HepG2 (cell line): Measurements from ENCODE around the gene CRY1. TPM values are rescaled to one million over a fixed set of nuclear protein-coding genes. Genes with fewer than 3 reads are reported as not detected.

Source experiments
- ADNP ChIP-seq: sonication (generic); formaldehyde crosslinking; IDR thresholded peaks from 2 replicates; pipeline ENCODE4 v1.4.0; 2020; ENCODE audit warnings: missing genetic modification reagents
- CBX2 ChIP-seq, 2 experiments: fragments of 200-600 bp in 1 of 2; sonication (generic); formaldehyde crosslinking in 1 of 2; IDR thresholded peaks; 2 replicates each; pipeline versions ENCODE4 v1.7.0 to v1.8.1; 2018 to 2022; ENCODE audit warnings: low read depth in 2 of 2, low read length in 1 of 2, mild to moderate bottlenecking in 1 of 2, missing genetic modification reagents in 1 of 2
- GTF2F1 ChIP-seq: fragments of 150-350 bp; IDR thresholded peaks from 2 replicates; pipeline ENCODE4 v1.6.1; 2014; ENCODE audit warnings: low read length
- HES4 ChIP-seq: sonication (generic); formaldehyde crosslinking; IDR thresholded peaks from 2 replicates; pipeline ENCODE4 v1.9.0; 2021; ENCODE audit warnings: mild to moderate bottlenecking, missing genetic modification reagents, borderline replicate concordance
- HNF4A ChIP-seq: sonication (generic); formaldehyde crosslinking; IDR thresholded peaks from 2 replicates; pipeline ENCODE4 v1.4.0; 2020; ENCODE audit warnings: missing genetic modification reagents
- MYNN ChIP-seq: sonication (generic); formaldehyde crosslinking; IDR thresholded peaks from 2 replicates; pipeline ENCODE4 v1.4.0; 2020; ENCODE audit warnings: mild to moderate bottlenecking, low read depth, missing genetic modification reagents
- POLR2AphosphoS2 ChIP-seq: IDR thresholded peaks from 2 replicates; pipeline ENCODE4 v1.6.1; 2011; ENCODE audit warnings: low read depth, low read length, improper control_type of control experiment
- POLR2G ChIP-seq: fragments of 200-400 bp; formaldehyde crosslinking; IDR thresholded peaks from 2 replicates; pipeline ENCODE4 v1.6.1; 2018; ENCODE audit warnings: mild to moderate bottlenecking, low read depth, low read length, moderate library complexity
- RAD21 ChIP-seq: fragments of 450-650 bp; formaldehyde crosslinking; IDR thresholded peaks from 2 replicates; pipeline ENCODE4 v1.5.0; 2020; ENCODE audit warnings: mild to moderate bottlenecking
- SALL1 ChIP-seq: sonication (generic); formaldehyde crosslinking; IDR thresholded peaks from 2 replicates; pipeline ENCODE4 v1.8.0; 2022; ENCODE audit warnings: mild to moderate bottlenecking, missing genetic modification reagents
- SALL2 ChIP-seq: sonication (generic); formaldehyde crosslinking; IDR thresholded peaks from 2 replicates; pipeline ENCODE4 v1.8.1; 2023; ENCODE audit warnings: mild to moderate bottlenecking, missing genetic modification reagents, inconsistent platforms
- SNRNP70 ChIP-seq: fragments of 200-400 bp; formaldehyde crosslinking; IDR thresholded peaks from 2 replicates; pipeline ENCODE4 v1.6.1; 2017; ENCODE audit warnings: mild to moderate bottlenecking, low read depth, low read length, moderate library complexity
- THAP11 ChIP-seq: IDR thresholded peaks from 2 replicates; pipeline ENCODE4 v1.6.1; 2016; ENCODE audit warnings: missing biosample characterization, missing genetic modification reagents
- YEATS4 ChIP-seq: sonication (generic); formaldehyde crosslinking; IDR thresholded peaks from 2 replicates; pipeline ENCODE4 v1.4.0; 2020; ENCODE audit warnings: missing genetic modification reagents, borderline replicate concordance
- ZBTB20 ChIP-seq: sonication (generic); formaldehyde crosslinking; IDR thresholded peaks from 2 replicates; pipeline ENCODE4 v1.8.1; 2023; ENCODE audit warnings: missing genetic modification reagents, low read depth, mild to moderate bottlenecking, borderline replicate concordance
- ZFP90 ChIP-seq: sonication (generic); formaldehyde crosslinking; IDR thresholded peaks from 2 replicates; pipeline ENCODE4 v1.8.0; 2022; ENCODE audit warnings: missing genetic modification reagents, mild to moderate bottlenecking, inconsistent platforms, borderline replicate concordance
- ZNF101 ChIP-seq: sonication (generic); formaldehyde crosslinking; IDR thresholded peaks from 2 replicates; pipeline ENCODE4 v1.4.0; 2020; ENCODE audit warnings: mild to moderate bottlenecking, low read depth, missing genetic modification reagents, borderline replicate concordance
- ZNF142 ChIP-seq: sonication (generic); formaldehyde crosslinking; IDR thresholded peaks from 2 replicates; pipeline ENCODE4 v1.4.0; 2020; ENCODE audit warnings: missing genetic modification reagents
- ZNF232 ChIP-seq: sonication (generic); formaldehyde crosslinking; IDR thresholded peaks from 2 replicates; pipeline ENCODE4 v1.4.0; 2020; ENCODE audit warnings: missing genetic modification reagents, borderline replicate concordance
- ZNF44 ChIP-seq: sonication (generic); formaldehyde crosslinking; IDR thresholded peaks from 2 replicates; pipeline ENCODE4 v1.5.1; 2020; ENCODE audit warnings: mild to moderate bottlenecking, missing genetic modification reagents
- ZNF747 ChIP-seq: sonication (generic); formaldehyde crosslinking; IDR thresholded peaks from 2 replicates; pipeline ENCODE4 v1.8.1; 2023; ENCODE audit warnings: missing genetic modification reagents, mild to moderate bottlenecking, borderline replicate concordance
- polyA plus RNA-seq, 8 experiments: library from polyadenylated mRNA; depleted of rRNA in 3 of 8; stranded (reverse) in 7 of 8; unstranded in 1 of 8; fragments of >200 nt; fragmentation: Illumina TruSeq in 4 of 8; extraction: Trizol in 4 of 8; gene quantifications; 2 replicates each; pipeline versions ENCODE4 v1.2.1 to v1.2.3, GENCODE V29; 2011 to 2016; ENCODE audit warnings: low read depth in 4 of 8, missing spikeins in 1 of 8, mixed read lengths in 1 of 8; ENCODE audit not compliant: insufficient read depth in 1 of 8
- total RNA-seq, 5 experiments: library from RNA; depleted of rRNA; stranded (reverse); fragments of >200 nt; fragmentation: Illumina TruSeq; extraction: Trizol; gene quantifications; 2 replicates each; pipeline ENCODE4 v1.2.3, GENCODE V29; 2016; ENCODE audit warnings: low read depth in 1 of 5
- TF ChIP-seq, protein P1 (sequence below): sonication (generic); formaldehyde crosslinking; IDR thresholded peaks from 2 replicates; pipeline ENCODE4 v1.5.0; 2020; ENCODE audit warnings: mild to moderate bottlenecking, missing genetic modification reagents, borderline replicate concordance
- TF ChIP-seq, protein P2 (sequence below): sonication (generic); formaldehyde crosslinking; IDR thresholded peaks from 2 replicates; pipeline ENCODE4 v1.9.0; 2021; ENCODE audit warnings: missing genetic modification reagents, mild to moderate bottlenecking, borderline replicate concordance

The CRY1 gene
- total and polyA plus RNA-seq, 2 of the 13 experiments (the other 11 are each of a cell fraction or from before 2014, with no cell fraction given), result 11.4 to 13.9 TPM

DNA sequence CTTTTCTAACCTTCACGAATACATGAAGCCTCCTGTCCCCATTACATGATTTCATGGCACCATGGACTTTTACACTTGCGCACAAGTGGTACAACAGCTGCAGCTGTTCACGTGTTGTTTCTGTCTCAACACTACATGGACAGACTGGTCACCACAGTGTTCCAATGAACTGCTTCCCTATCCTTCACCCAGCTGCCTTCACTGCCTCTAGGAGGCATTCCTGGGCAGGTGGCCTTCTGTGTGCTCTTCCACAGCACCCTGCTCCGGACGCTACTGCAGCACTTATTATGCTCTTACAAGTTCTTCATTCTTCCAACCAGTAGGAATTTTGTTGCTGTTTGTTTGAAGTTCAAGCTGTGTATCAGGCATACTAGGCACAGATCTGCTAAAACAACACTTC is 107.9 kb downstream of the CRY1 start (continued):
- TF ChIP-seq ZNF142 (CRISPR knock-in tag), result no peak
- no peak for TF ChIP-seq POLR2G
- no peak for TF ChIP-seq SNRNP70
- TF ChIP-seq, protein P1, sequence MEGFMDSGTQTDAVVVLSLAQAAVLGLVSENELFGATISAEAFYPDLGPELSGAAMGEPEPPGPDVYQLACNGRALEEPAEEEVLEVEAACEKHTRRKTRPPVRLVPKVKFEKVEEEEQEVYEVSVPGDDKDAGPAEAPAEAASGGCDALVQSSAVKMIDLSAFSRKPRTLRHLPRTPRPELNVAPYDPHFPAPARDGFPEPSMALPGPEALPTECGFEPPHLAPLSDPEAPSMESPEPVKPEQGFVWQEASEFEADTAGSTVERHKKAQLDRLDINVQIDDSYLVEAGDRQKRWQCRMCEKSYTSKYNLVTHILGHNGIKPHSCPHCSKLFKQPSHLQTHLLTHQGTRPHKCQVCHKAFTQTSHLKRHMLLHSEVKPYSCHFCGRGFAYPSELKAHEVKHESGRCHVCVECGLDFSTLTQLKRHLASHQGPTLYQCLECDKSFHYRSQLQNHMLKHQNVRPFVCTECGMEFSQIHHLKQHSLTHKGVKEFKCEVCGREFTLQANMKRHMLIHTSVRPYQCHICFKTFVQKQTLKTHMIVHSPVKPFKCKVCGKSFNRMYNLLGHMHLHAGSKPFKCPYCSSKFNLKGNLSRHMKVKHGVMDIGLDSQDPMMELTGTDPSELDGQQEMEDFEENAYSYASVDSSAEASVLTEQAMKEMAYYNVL (CRISPR knock-in tag), result 0 out of 2 replicates have a peak, but pooled peaks have one; percentile 35
- TF ChIP-seq HNF4A (CRISPR knock-in tag), result no peak
- TF ChIP-seq GTF2F1, result no peak
- TF ChIP-seq THAP11, result no peak
- no peak for TF ChIP-seq YEATS4 (CRISPR knock-in tag)
- TF ChIP-seq ZNF232 (CRISPR knock-in tag), result no peak
- TF ChIP-seq ZNF101 (CRISPR knock-in tag), result no peak
- TF ChIP-seq HES4 (CRISPR knock-in tag), result no peak
- TF ChIP-seq ZNF747, result no peak
- TF ChIP-seq POLR2AphosphoS2, result no peak
- no peak for TF ChIP-seq CBX2 (IDR thresholded peaks at IDR 0.05; ENCODE audit: low read depth, low read length)
- TF ChIP-seq CBX2 (CRISPR knock-in tag; IDR thresholded peaks at IDR 0.05; ENCODE audit: low read depth), result no peak
- TF ChIP-seq ZBTB20, result no peak
- no peak for TF ChIP-seq ZFP90 (CRISPR knock-in tag)
- TF ChIP-seq MYNN (CRISPR knock-in tag), result no peak
- TF ChIP-seq, protein P2, sequence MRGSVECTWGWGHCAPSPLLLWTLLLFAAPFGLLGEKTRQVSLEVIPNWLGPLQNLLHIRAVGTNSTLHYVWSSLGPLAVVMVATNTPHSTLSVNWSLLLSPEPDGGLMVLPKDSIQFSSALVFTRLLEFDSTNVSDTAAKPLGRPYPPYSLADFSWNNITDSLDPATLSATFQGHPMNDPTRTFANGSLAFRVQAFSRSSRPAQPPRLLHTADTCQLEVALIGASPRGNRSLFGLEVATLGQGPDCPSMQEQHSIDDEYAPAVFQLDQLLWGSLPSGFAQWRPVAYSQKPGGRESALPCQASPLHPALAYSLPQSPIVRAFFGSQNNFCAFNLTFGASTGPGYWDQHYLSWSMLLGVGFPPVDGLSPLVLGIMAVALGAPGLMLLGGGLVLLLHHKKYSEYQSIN, result no peak
- TF ChIP-seq ZNF44 (CRISPR knock-in tag), result no peak
- TF ChIP-seq SALL2 (CRISPR knock-in tag), result no peak
- TF ChIP-seq ADNP (CRISPR knock-in tag), result no peak
- TF ChIP-seq RAD21 (CRISPR knock-in tag), result 0 out of 2 replicates have a peak, but pooled peaks have one; percentile 13
- peak; percentile 30; the same call in 1 of the 2 replicates for TF ChIP-seq SALL1 (CRISPR knock-in tag)
